Liver (tissue), 9 donors: ENCODE data around the gene ELL. TPM values are rescaled to one million over a fixed set of nuclear protein-coding genes. Genes with fewer than 3 reads are reported as not detected.
A peak's percentile ranks its signal among the peaks of the same experiment; 100 is the strongest.

Source experiments
- DNase-seq: peaks from one replicate; pipeline ENCODE4 v3.0.0-alpha.2; 2017; ENCODE audit warnings: low spot score
- H3K27ac ChIP-seq, 2 donors: one replicate each; pipeline ENCODE4 v1.7.0; 2013; ENCODE audit warnings: inconsistent platforms in 2 of 2, low read length in 2 of 2, control low read depth in 1 of 2, low read depth in 1 of 2, mild to moderate bottlenecking in 1 of 2
- H3K27me3 ChIP-seq, 4 donors: one replicate each; pipeline versions ENCODE4 v1.6.1 to v1.7.0; 2013; ENCODE audit warnings: low read length in 3 of 4, inconsistent platforms in 1 of 4, mild to moderate bottlenecking in 1 of 4, moderate library complexity in 1 of 4; ENCODE audit not compliant: control insufficient read depth in 4 of 4, insufficient read depth in 4 of 4
- H3K36me3 ChIP-seq, 4 donors: one replicate each; pipeline versions ENCODE4 v1.6.1 to v1.7.0; 2013; ENCODE audit warnings: low read length in 3 of 4, mild to moderate bottlenecking in 3 of 4, low read depth in 1 of 4, moderate library complexity in 1 of 4; ENCODE audit not compliant: control insufficient read depth in 4 of 4, insufficient read depth in 3 of 4
- H3K4me1 ChIP-seq, 4 donors: one replicate each; pipeline versions ENCODE4 v1.6.1 to v1.7.0; 2013; ENCODE audit warnings: low read length in 3 of 4, mild to moderate bottlenecking in 3 of 4, moderate library complexity in 1 of 4; ENCODE audit not compliant: control insufficient read depth in 4 of 4, insufficient read depth in 4 of 4
- H3K4me3 ChIP-seq, 3 donors: one replicate each; pipeline versions ENCODE4 v1.6.1 to v1.7.0; 2013; ENCODE audit warnings: low read length in 3 of 3, control low read depth in 1 of 3, low read depth in 1 of 3, mild to moderate bottlenecking in 1 of 3
- H3K9ac ChIP-seq, 2 donors: one replicate each; pipeline ENCODE4 v1.7.0; 2013; ENCODE audit warnings: low read length in 2 of 2, mild to moderate bottlenecking in 2 of 2, moderate library complexity in 2 of 2, control low read depth in 1 of 2, low read depth in 1 of 2
- H3K9me3 ChIP-seq, 4 donors: one replicate each; pipeline versions ENCODE4 v1.6.1 to v1.7.0; 2013; ENCODE audit warnings: low read length in 3 of 4; ENCODE audit not compliant: control insufficient read depth in 4 of 4
- ATF3 ChIP-seq: IDR thresholded peaks from 2 replicates; pipeline ENCODE4 v1.6.1; 2016; ENCODE audit warnings: antibody characterized with exemption
- CTCF ChIP-seq: fragments of 150-350 bp; IDR thresholded peaks from 2 replicates; pipeline ENCODE4 v1.5.1; 2017; ENCODE audit warnings: improper control_type of control experiment, low read depth, low read length; ENCODE audit not compliant: missing input control
- EGR1 ChIP-seq, 2 donors: IDR thresholded peaks; 2 replicates each; pipeline ENCODE4 v1.6.1; 2016 to 2018; ENCODE audit warnings: antibody characterized with exemption in 2 of 2, low read depth in 2 of 2
- FOXA1 ChIP-seq: IDR thresholded peaks from 2 replicates; pipeline ENCODE4 v1.6.1; 2016; ENCODE audit warnings: antibody characterized with exemption
- FOXA2 ChIP-seq: IDR thresholded peaks from 2 replicates; pipeline ENCODE4 v1.6.1; 2016; ENCODE audit warnings: antibody characterized with exemption
- GABPA ChIP-seq, 2 donors: IDR thresholded peaks in 1 of 2; conservative IDR thresholded peaks in 1 of 2; 2 replicates each; pipeline ENCODE4 v1.6.1; 2016; ENCODE audit warnings: antibody characterized with exemption in 2 of 2, mild to moderate bottlenecking in 1 of 2, moderate library complexity in 1 of 2
- HNF4A ChIP-seq, 2 donors: conservative IDR thresholded peaks; 2 replicates each; pipeline ENCODE4 v1.6.1; 2016; ENCODE audit warnings: antibody characterized with exemption in 2 of 2, mild to moderate bottlenecking in 2 of 2
- HNF4G ChIP-seq: IDR thresholded peaks from 2 replicates; pipeline ENCODE4 v1.6.1; 2016; ENCODE audit warnings: antibody characterized with exemption
- JUND ChIP-seq, 2 donors: IDR thresholded peaks; 2 replicates each; pipeline ENCODE4 v1.6.1; 2016; ENCODE audit warnings: antibody characterized with exemption in 2 of 2
- MAX ChIP-seq: IDR thresholded peaks from 2 replicates; pipeline ENCODE4 v1.6.1; 2016; ENCODE audit warnings: antibody characterized with exemption
- NR2F2 ChIP-seq: IDR thresholded peaks from 2 replicates; pipeline ENCODE4 v1.6.1; 2016; ENCODE audit warnings: antibody characterized with exemption
- RAD21 ChIP-seq, 2 donors: IDR thresholded peaks; 2 replicates each; pipeline ENCODE4 v1.6.1; 2016; ENCODE audit warnings: antibody characterized with exemption in 2 of 2, mild to moderate bottlenecking in 2 of 2
- REST ChIP-seq: IDR thresholded peaks from 2 replicates; pipeline ENCODE4 v1.6.1; 2016; ENCODE audit warnings: antibody characterized with exemption, mild to moderate bottlenecking
- RXRA ChIP-seq, 2 donors: IDR thresholded peaks; 2 replicates each; pipeline ENCODE4 v1.6.1; 2017 to 2018; ENCODE audit warnings: antibody characterized with exemption in 2 of 2, mild to moderate bottlenecking in 1 of 2
- SP1 ChIP-seq: IDR thresholded peaks from 2 replicates; pipeline ENCODE4 v1.6.1; 2018; ENCODE audit warnings: antibody characterized with exemption, mild to moderate bottlenecking
- YY1 ChIP-seq: IDR thresholded peaks from 2 replicates; pipeline ENCODE4 v1.6.1; 2016; ENCODE audit warnings: antibody characterized with exemption, mild to moderate bottlenecking
- ZBTB33 ChIP-seq: IDR thresholded peaks from 2 replicates; pipeline ENCODE4 v1.6.1; 2016; ENCODE audit warnings: antibody characterized with exemption
- WGBS: extraction: QIAGEN DNeasy Blood & Tissue Kit; methylation state at CpG from one replicate; pipeline ENCODE4 v1.1.7; 2013; 5-methylcytosine and 5-hydroxymethylcytosine counted together
- polyA plus RNA-seq, 2 donors: library from polyadenylated mRNA; stranded (reverse) in 1 of 2; unstranded in 1 of 2; fragments of 200-250 nt in 1 of 2; fragments of >200 nt in 1 of 2; fragmentation: Nextera tagmentation in 1 of 2; extraction: Ambion mirVana in 1 of 2; gene quantifications; one replicate each; pipeline versions ENCODE4 v1.2.1 to v1.2.3, GENCODE V29; 2013 to 2015
- total RNA-seq, 2 donors: library from RNA; depleted of rRNA; stranded (reverse); fragments of >200 nt; gene quantifications; one replicate each; pipeline ENCODE4 v1.2.3, GENCODE V29; 2014
- donor health status: healthy.
- donor health status: healthy.
- donor health status: healthy.
- donor health status: healthy.
- donor health status: healthy.

Gene ELL
- total and polyA plus RNA-seq, 4 donors, result 4.5 to 10.5 (median 6.6) TPM

GRCh38 chr19:18503971-18504885 lies 17.6 kb downstream of the ELL start (continued):
- TF ChIP-seq REST (peak; percentile 88), MAX (peak; percentile 79), ATF3 (no peak), NR2F2 (peak; percentile 59), HNF4G (peak; percentile 42)

- H3K4me1 ChIP-seq, result peaks cover 61 to 94% (median 92%) of the 10 kb centered on the region in 4 donors
- H3K9me3 ChIP-seq, result no peaks in the 10 kb centered on the region
- WGBS, result 66% methylated on average over 15 of the region's 15 CpGs
- no peak overlapping the region for H3K4me3 ChIP-seq
- TF ChIP-seq FOXA2 (no peak), MAX (no peak), SP1 (no peak), GABPA (IDR thresholded peaks at IDR 0.05 in 1 of 2, conservative IDR thresholded peaks at IDR 0.05 in 1 of 2) (no peak), EGR1 (IDR thresholded peaks at IDR 0.05; ENCODE audit: low read depth in 2 of 2) (no peak), RAD21 (IDR thresholded peaks at IDR 0.05) (no peak), HNF4A (conservative IDR thresholded peaks at IDR 0.05) (no peak), JUND (IDR thresholded peaks at IDR 0.05) (no peak), FOXA1 (no peak), REST (no peak), RXRA (IDR thresholded peaks at IDR 0.05) (no peak), NR2F2 (no peak), YY1 (no peak), ZBTB33 (no peak), ATF3 (no peak), CTCF (no peak)
- H3K36me3 ChIP-seq, result no peaks in the 10 kb centered on the region
- no peak overlapping the region for H3K9ac ChIP-seq
- no peak for DNase-seq
- peak overlapping the region; percentile 81 to 88 for H3K27ac ChIP-seq
- H3K27me3 ChIP-seq, result no peaks in the 10 kb centered on the region
These were observed 18.4 kb downstream of the ELL start for GRCh38 chr19:18503337-18503970.
